Hepatocyte (in vitro differentiated cells): Measurements from ENCODE around the gene CZIB. TPM values are rescaled to one million over a fixed set of nuclear protein-coding genes. Genes with fewer than 3 reads are reported as not detected.
A peak's percentile ranks its signal among the peaks of the same experiment; 100 is the strongest.

ENCODE experiments used
- DNase-seq: peaks from one replicate; pipeline ENCODE4 v3.0.0-alpha.2; 2016; ENCODE audit warnings: low spot score
- H2AFZ ChIP-seq: fragments of 200-600 bp; sonication (generic); 2 replicates; pipeline ENCODE4 v1.6.0; 2016; ENCODE audit warnings: antibody characterized with exemption, mild to moderate bottlenecking
- H3K27ac ChIP-seq: fragments of 200-600 bp; sonication (generic); 2 replicates; pipeline ENCODE4 v1.5.1; 2016; ENCODE audit warnings: mild to moderate bottlenecking
- H3K27me3 ChIP-seq: fragments of 200-600 bp; sonication (generic); 2 replicates; pipeline ENCODE4 v1.6.1; 2016
- H3K36me3 ChIP-seq: fragments of 200-600 bp; sonication (generic); replicated peaks from 2 replicates; pipeline ENCODE4 v1.5.1; 2016; ENCODE audit warnings: low read depth; ENCODE audit not compliant: insufficient read depth
- H3K4me1 ChIP-seq: fragments of 200-600 bp; sonication (generic); 2 replicates; pipeline ENCODE4 v1.5.1; 2016; ENCODE audit warnings: mild to moderate bottlenecking, moderate library complexity; ENCODE audit not compliant: insufficient read depth
- H3K4me2 ChIP-seq: fragments of 200-600 bp; sonication (generic); 2 replicates; pipeline ENCODE4 v1.6.0; 2016
- H3K4me3 ChIP-seq: fragments of 200-600 bp; sonication (generic); 2 replicates; pipeline ENCODE4 v1.5.1; 2016; ENCODE audit warnings: mild to moderate bottlenecking
- H3K79me2 ChIP-seq: fragments of 200-600 bp; sonication (generic); 2 replicates; pipeline ENCODE4 v1.6.0; 2017; ENCODE audit warnings: mild to moderate bottlenecking
- H3K9me2 ChIP-seq: fragments of 200-600 bp; sonication (generic); replicated peaks from 2 replicates; pipeline ENCODE4 v1.6.0; 2017; ENCODE audit warnings: mild to moderate bottlenecking; ENCODE audit not compliant: insufficient read depth
- H3K9me3 ChIP-seq: fragments of 200-600 bp; sonication (generic); 2 replicates; pipeline ENCODE4 v1.5.1; 2016; ENCODE audit warnings: low read depth, mild to moderate bottlenecking
- H4K20me1 ChIP-seq: fragments of 200-600 bp; sonication (generic); 2 replicates; pipeline ENCODE4 v1.6.0; 2016; ENCODE audit warnings: mild to moderate bottlenecking; ENCODE audit not compliant: insufficient read depth, poor library complexity, severe bottlenecking
- EZH2 ChIP-seq: fragments of 200-600 bp; sonication (generic); IDR thresholded peaks from 2 replicates; pipeline ENCODE4 v1.6.1; 2016; ENCODE audit warnings: antibody characterized with exemption, mild to moderate bottlenecking, borderline replicate concordance
- EZH2phosphoT487 ChIP-seq: fragments of 200-600 bp; sonication (generic); IDR thresholded peaks from one replicate; pipeline ENCODE4 v1.6.1; 2018; ENCODE audit warnings: antibody characterized with exemption, mild to moderate bottlenecking, low read depth, moderate library complexity; ENCODE audit not compliant: unreplicated experiment, severe bottlenecking
- WGBS: methylation state at CpG from one replicate; pipeline ENCODE4 v1.1.6; 2016; ENCODE audit warnings: low lambda C conversion rate; ENCODE audit errors: missing lambda C conversion rate; 5-methylcytosine and 5-hydroxymethylcytosine counted together
- polyA plus RNA-seq: library from polyadenylated mRNA; unstranded; fragments of >200 nt; fragmentation: Nextera tagmentation; extraction: Ambion mirVana; gene quantifications from 2 replicates; pipeline ENCODE4 v1.2.1, GENCODE V29; 2016
- total RNA-seq: library from RNA; depleted of rRNA; stranded (reverse); fragments of >200 nt; gene quantifications from 2 replicates; pipeline ENCODE4 v1.2.3, GENCODE V29; 2014
- TF ChIP-seq, protein P1 (sequence below): fragments of 200-600 bp; sonication (generic); IDR thresholded peaks from 2 replicates; pipeline ENCODE4 v1.5.1; 2016; ENCODE audit warnings: antibody characterized with exemption, mild to moderate bottlenecking; ENCODE audit not compliant: poor library complexity

CZIB gene
- total and polyA plus RNA-seq, 2 experiments from 2014 or later: 40.7 to 61.0 TPM

DNA sequence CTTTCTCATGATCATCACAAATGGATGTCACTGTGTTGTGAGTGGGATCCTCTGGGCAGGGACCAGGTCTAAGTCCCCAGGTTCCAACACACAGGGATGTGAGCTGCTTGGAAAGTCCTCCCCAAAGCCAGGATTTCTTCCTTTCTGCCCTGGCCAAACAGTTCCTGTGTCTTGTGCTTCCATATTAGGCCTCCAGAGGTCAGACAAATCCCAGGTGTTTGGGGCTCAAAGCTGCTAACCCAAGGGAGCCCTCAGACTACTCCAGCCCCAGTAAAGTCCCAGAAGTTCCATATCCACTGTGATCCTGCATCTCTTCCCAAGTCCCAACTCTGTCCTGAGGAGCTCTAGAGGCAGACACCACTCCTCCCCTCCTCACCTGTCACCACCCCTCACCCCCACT, 45.6 kb upstream of the CZIB start:
- H3K79me2 ChIP-seq: no peaks in the 10 kb centered on the region
- TF ChIP-seq, protein P1, sequence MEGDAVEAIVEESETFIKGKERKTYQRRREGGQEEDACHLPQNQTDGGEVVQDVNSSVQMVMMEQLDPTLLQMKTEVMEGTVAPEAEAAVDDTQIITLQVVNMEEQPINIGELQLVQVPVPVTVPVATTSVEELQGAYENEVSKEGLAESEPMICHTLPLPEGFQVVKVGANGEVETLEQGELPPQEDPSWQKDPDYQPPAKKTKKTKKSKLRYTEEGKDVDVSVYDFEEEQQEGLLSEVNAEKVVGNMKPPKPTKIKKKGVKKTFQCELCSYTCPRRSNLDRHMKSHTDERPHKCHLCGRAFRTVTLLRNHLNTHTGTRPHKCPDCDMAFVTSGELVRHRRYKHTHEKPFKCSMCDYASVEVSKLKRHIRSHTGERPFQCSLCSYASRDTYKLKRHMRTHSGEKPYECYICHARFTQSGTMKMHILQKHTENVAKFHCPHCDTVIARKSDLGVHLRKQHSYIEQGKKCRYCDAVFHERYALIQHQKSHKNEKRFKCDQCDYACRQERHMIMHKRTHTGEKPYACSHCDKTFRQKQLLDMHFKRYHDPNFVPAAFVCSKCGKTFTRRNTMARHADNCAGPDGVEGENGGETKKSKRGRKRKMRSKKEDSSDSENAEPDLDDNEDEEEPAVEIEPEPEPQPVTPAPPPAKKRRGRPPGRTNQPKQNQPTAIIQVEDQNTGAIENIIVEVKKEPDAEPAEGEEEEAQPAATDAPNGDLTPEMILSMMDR: peak; percentile 24
- TF ChIP-seq EZH2phosphoT487: no peak

DNA sequence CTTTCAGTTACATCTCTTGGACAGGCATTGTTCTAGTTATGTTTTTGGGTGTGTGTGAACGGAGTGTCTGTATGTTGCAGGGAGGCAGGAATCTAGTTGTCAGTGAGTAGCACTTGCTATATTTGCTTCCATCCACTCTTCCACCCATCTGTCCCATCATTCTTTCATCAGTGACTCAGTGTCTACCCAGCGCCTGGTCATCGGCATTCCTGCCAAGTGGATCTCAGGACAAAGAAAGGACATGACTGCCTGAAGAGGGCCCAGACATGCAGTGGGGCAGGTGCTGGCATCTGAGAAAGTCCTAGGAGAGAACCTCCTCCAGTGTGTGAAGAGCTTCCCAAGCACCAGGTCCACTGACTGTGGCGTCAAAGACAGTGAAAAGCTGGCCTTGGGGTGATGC, 45.1 kb upstream of the CZIB start:
- DNase-seq: no peak
- Histone ChIP-seq H3K4me2 (no peak overlapping the region), H3K9me3 (no peaks in the 10 kb centered on the region), H4K20me1 (no peaks in the 10 kb centered on the region), H3K36me3 (no peaks in the 10 kb centered on the region), H3K79me2 (no peaks in the 10 kb centered on the region), H2AFZ (no peak overlapping the region), H3K27me3 (no peaks in the 10 kb centered on the region), H3K27ac (no peak overlapping the region), H3K9me2 (no peaks in the 10 kb centered on the region), H3K4me3 (no peak overlapping the region), H3K4me1 (no peaks in the 10 kb centered on the region)
- TF ChIP-seq EZH2 (no peak), EZH2phosphoT487 (no peak)
- TF ChIP-seq, protein P1: no peak
- 97% methylated on average over 4 of the region's 4 CpGs for WGBS

More for the DNA sequence above, 45.6 kb upstream of the CZIB start:
- H3K9me2 ChIP-seq: no peaks in the 10 kb centered on the region
- no peak overlapping the region for H3K4me3 ChIP-seq
- H3K36me3 ChIP-seq: no peaks in the 10 kb centered on the region
- H3K27ac ChIP-seq: no peak overlapping the region
- H4K20me1 ChIP-seq: no peaks in the 10 kb centered on the region
- no peaks in the 10 kb centered on the region for H3K27me3 ChIP-seq
- H3K4me1 ChIP-seq: no peaks in the 10 kb centered on the region
- no peaks in the 10 kb centered on the region for H3K9me3 ChIP-seq
- DNase-seq: no peak
- no peak overlapping the region for H2AFZ ChIP-seq
- no peak overlapping the region for H3K4me2 ChIP-seq

DNA sequence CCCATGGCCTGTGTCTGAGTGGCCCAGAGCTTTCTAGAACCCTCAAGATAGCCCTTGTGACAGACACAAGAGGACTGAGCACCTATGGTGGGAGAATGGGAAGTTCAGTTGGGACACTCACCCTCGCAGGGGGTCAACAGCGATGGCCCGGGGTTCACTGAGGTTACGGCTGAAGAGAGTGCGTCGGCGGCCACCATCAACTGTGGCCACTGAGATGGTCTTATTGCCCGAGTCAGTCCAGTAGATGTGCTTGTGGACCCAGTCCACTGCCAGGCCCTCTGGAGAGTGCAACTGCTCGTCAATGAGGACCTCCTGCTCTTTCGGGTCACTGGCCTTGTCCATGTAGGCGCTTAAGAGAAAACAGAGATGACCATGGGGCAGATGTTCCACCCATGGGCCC, 43.6 kb upstream of the CZIB start:
- no peak overlapping the region for H3K4me3 ChIP-seq

DNA sequence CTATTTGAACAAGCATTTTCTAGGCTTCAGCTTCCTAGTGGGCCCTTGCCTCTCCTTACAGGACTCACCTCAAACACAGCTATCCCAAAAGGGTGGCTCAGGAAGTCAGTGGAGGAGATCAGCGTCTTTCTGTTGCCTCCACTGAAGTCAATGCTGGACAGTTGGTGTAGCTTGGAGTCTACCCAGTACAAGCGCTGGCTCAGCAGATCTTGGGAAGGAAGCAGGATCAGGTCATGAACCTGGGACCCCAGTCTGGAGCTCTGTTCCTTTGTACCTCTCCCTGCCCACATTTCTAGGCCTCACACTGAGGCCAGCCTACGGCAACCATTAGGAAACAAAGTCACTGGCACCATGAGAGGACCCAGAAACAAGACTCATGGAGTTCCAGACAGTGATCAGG, 41.6 kb upstream of the CZIB start:
- Histone ChIP-seq H3K4me2 (no peak overlapping the region), H3K27ac (no peak overlapping the region), H3K4me1 (peaks cover 9% of the 10 kb centered on the region), H3K4me3 (no peak overlapping the region), H4K20me1 (no peaks in the 10 kb centered on the region), H2AFZ (no peak overlapping the region), H3K27me3 (no peaks in the 10 kb centered on the region), H3K9me2 (no peaks in the 10 kb centered on the region), H3K36me3 (no peaks in the 10 kb centered on the region), H3K9me3 (no peaks in the 10 kb centered on the region), H3K79me2 (no peaks in the 10 kb centered on the region)
- 92% methylated on average over 3 of the region's 3 CpGs for WGBS
- DNase-seq: no peak
- TF ChIP-seq, protein P1: no peak
- no peak for TF ChIP-seq EZH2
- TF ChIP-seq EZH2phosphoT487: no peak

More for the DNA sequence above, 43.6 kb upstream of the CZIB start:
- H3K9me3 ChIP-seq: no peaks in the 10 kb centered on the region
- H3K4me2 ChIP-seq: no peak overlapping the region
- no peak overlapping the region for H2AFZ ChIP-seq
- H3K36me3 ChIP-seq: no peaks in the 10 kb centered on the region
- H3K79me2 ChIP-seq: no peaks in the 10 kb centered on the region
- WGBS: 96% methylated on average over 11 of the region's 11 CpGs
- no peak for DNase-seq
- H3K27me3 ChIP-seq: no peaks in the 10 kb centered on the region
- TF ChIP-seq EZH2: no peak
- TF ChIP-seq EZH2phosphoT487: no peak
- no peaks in the 10 kb centered on the region for H4K20me1 ChIP-seq
- H3K9me2 ChIP-seq: no peaks in the 10 kb centered on the region
- no peak overlapping the region for H3K27ac ChIP-seq
- H3K4me1 ChIP-seq: no peaks in the 10 kb centered on the region
